ENCODE measurements around the gene FAM83D.
A peak's percentile ranks its signal among the peaks of the same experiment; 100 is the strongest.
"Not testable (repeated sequence)": the region's sequence is repeated elsewhere in the genome, so short reads cannot be mapped to it uniquely, and the experiment has no call there.

Gene FAM83D

DNA sequence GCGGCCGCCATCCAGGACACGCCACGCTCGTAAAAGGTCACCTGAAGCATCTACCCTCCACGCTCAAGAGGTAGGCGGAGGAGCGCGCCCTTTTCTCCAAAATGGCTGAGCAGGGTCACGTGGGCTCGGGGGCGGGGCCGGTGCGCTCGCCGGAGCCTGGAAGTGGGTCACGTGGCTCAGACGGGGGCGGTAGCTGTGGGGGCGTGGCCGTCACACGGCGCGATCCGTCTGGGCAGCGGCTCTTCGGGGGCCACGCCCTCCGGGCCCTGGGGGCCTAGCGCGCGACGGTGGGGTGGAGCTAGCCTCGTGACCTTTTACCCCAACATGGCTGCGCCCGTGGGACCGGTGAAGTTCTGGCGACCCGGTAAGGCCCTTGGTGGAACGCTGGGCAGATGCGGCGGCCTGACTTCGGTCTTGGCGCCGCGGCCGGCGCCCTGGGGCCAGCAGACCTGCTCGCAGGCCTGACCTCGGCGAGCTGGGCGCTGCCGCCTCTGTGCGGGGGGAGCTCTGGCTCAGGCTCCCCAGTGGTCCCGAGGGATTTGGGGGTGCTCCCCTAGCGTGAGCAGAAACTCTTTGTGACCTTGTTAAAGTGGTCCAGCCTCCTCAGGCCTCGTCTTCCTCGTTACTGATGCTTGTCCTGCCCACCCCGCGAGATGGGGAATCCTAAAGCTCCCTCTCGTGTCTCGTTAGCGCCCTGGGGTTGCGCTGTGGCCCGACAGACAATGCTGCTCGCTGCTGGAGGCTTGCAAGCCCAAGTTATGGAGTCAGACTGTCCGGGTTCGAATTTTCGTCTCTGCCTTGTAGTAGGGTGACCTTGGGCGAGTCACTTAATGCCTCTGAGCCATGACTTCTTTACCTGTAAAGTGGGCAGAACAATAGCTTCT is 36.1 kb downstream of the FAM83D start, which contains the start of gene DHX35:
DHX35 (plus strand) TSS at position 301 of the 884 bp plus-strand sequence; CDS start at position 325, 24 bp downstream.
- peak; percentile 96 to 97 for DNase-seq (ENCODE audit: low read depth in 1 of 2, low spot score in 1 of 2)

DNA sequence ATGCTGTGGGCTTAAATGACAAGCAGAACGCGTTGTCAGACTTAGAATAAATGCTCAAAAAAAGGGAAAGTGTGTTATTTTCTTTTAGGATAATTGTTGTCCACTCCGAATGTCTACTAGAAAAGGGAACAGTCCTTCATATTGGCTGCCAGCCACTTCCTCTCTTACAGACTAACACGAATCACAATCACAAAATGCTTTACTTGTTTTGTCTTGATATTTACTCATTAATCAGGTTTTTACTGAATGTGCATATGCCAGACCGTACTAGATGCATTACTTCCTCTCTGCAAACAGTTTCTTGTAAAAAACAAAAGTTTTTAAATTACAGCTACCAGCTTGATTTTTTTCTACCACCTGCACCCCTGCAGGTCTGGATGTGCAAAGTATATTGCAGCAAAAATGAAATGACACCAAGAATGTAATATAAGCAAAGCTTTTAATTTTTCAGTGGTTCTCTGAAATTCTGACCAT is 36.7 kb downstream of the FAM83D start:
- DNase-seq (ENCODE audit: low read depth in 1 of 2, low spot score in 1 of 2): no peak

DNA sequence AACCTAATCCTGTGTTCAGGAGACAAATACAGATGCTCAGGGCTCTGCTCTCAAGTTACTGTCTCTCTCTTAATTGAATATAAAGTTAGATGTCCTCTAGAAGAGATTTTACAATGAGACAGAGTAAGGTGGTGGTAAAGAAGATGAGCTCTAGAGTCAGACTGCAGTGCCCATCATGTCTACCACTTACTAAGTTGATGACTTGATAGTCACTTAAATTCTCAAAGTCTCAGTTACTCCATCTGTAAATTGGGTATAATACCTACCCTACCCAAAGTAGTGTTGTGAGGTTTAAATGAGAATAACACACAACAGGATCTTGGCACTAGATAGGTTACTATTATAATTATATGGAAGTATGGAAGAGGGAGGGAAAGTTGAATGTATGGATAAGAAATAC is 37.5 kb downstream of the FAM83D start:
- DNase-seq (ENCODE audit: low read depth in 1 of 2, low spot score in 1 of 2): no peak

DNA sequence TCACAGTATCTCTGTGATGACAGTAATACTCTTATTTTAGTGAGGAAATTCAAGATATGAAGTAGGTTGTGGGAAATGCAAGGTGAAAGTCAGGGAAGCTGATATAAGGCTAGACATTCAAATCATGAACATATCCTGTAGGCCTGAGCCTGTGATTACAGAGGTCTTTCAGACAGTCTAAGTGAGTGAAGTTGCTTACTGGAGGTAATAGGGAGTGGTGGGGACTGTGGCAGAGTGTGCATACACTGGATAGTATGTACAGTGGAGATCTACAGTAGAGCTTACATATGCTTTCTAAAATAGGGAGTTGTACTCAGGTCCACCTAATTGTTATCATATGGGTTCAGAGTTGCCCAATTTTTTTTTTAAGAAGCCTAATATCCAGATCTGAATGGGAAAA is 39.0 kb downstream of the FAM83D start:
- DNase-seq (ENCODE audit: low read depth in 1 of 2, low spot score in 1 of 2): no peak

DNA sequence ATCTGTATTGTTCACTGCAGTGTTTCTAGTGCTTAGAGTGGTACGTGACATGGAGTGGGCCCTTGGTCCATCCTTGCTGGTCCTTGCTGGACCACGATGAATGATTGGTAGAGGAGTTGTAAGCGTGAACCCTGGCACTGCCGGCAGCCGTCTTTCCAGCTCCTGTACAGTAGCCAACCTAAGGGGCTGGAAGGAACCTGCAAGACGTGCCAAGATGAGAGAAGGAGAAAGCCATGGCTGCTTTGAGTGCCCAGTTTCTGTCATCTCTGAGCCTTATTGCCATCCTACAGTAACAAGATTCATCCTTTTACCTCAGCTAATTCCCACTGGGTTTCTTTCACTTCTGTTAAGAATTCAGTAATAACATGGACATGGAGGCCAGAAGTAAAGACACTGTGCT is 41.9 kb downstream of the FAM83D start:
- no peak for DNase-seq (ENCODE audit: low read depth in 1 of 2, low spot score in 1 of 2)

- no peak for DNase-seq (ENCODE audit: low read depth in 1 of 2, low spot score in 1 of 2)
Measured at GRCh38 chr20:38969708-38970107, 43.5 kb downstream of the FAM83D start.

DNA sequence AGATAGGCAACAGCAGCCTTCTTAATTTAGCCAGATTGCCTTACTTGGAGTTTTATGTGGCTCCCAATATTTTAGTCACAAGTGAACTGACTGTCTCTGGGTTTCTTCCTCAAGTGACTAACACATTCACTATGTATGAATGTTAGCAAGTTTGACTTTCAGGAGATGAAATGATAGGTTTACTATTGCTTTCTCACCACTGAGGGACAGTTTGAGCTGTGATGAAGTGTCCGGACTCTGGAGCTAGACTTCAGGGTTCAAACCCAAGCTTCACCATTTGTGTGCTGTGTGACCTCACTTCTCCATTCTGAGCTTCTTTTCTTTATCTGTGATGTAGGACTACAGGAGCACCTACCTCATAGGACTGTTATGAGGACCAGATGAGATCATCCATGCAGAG is 44.1 kb downstream of the FAM83D start:
- no peak for DNase-seq (ENCODE audit: low read depth in 1 of 2, low spot score in 1 of 2)

- DNase-seq (ENCODE audit: low read depth in 1 of 2, low spot score in 1 of 2): no peak
Measured at GRCh38 chr20:38973107-38973506, 46.9 kb downstream of the FAM83D start.

DNA sequence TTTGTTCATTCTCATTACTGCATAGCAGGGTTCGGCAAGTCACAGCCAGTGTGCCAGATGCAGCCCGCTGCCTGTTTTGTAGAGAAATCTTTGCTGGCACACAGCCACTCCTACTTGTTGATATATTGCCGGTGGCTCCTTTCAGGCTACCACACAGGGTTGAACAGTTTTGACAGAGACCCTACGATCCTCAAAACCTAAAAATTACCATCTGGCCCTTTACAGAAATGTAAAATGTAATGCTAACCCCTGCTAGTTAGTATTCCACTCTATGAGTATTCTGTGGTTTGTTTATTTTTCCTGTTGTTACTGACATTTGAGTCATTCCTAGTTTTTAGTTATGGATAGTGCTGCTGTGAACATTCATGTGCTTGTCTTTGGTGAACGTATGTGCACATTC is 47.4 kb downstream of the FAM83D start:
- no peak for DNase-seq (ENCODE audit: low read depth in 1 of 2, low spot score in 1 of 2)

GRCh38 chr20:38975539-38976120 is 49.4 kb downstream of the FAM83D start:
- DNase-seq (ENCODE audit: low read depth in 1 of 2, low spot score in 1 of 2): no peak

DNA sequence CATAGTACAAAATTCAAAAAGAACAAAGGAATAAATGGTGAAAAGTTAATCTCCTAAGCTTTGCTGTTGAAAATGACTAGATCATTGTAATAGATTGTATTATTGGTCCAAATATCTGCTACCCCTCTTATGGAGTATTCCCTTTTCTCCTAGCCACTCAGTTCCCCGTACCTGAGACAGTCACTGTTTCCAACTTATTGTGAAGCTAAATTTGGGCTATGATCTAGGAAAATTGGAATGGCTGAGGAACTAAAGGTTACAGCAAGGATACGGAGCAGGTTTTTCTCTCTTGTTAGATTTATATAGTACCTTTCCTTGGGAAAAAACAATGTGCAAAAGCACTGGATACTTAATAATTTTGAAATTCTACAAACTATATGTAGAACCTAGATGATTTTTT is 53.2 kb downstream of the FAM83D start:
- DNase-seq (ENCODE audit: low read depth in 1 of 2, low spot score in 1 of 2): no peak

GRCh38 chr20:38979842-38980241 is 53.6 kb downstream of the FAM83D start:
- no peak for DNase-seq (ENCODE audit: low read depth in 1 of 2, low spot score in 1 of 2)

- no peak for DNase-seq (ENCODE audit: low read depth in 1 of 2, low spot score in 1 of 2)
Measured at GRCh38 chr20:38982291-38982690, 56.1 kb downstream of the FAM83D start.

DNA sequence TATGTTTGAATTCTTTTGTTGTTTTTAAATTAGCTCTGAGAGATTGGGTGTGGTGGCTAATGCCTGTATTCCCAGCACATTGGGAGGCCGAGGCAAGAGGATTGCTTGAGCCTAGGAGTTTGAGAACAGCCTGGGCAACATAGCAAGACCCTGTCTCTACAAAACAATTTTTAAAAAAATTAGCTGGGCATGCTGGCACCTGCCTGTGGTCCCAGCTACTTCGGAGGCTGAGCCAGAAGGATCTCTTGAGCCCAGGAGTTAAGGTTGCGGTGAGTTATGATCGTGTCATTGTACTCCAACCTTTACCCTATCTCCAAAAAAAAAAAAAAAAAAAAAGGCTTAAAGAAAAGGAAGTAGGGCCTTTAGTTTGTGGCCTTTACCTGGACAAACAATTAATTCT is 58.8 kb downstream of the FAM83D start:
- no peak for DNase-seq (ENCODE audit: low read depth in 1 of 2, low spot score in 1 of 2)

DNA sequence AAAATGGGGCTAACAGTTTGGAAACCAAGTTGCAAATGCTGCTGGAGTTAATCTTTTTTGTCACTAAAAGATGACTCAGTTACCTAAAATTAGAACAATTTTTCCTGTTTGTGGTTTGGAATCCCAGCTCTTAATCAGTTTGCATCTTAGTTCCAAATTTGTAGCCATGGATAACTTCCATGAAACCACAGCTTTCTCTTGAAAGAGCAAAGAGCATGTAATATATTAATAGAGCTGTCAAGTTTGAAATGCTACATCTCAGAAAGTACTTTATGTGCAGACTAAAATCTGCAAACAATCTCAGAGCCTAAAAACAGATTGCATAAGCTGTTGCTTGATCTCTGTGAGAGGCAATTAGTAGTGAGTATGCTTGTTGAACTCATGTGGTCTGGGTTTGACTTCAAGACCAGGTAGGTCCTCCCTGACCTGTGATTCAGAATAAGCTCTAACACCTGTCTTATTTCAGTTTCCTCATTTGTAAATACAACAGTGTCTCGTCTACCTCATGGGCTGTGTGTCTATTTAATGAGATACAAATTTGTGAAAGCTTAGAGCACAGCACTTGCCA is 59.5 kb downstream of the FAM83D start:
- DNase-seq (ENCODE audit: low read depth in 1 of 2, low spot score in 1 of 2): no peak

DNA sequence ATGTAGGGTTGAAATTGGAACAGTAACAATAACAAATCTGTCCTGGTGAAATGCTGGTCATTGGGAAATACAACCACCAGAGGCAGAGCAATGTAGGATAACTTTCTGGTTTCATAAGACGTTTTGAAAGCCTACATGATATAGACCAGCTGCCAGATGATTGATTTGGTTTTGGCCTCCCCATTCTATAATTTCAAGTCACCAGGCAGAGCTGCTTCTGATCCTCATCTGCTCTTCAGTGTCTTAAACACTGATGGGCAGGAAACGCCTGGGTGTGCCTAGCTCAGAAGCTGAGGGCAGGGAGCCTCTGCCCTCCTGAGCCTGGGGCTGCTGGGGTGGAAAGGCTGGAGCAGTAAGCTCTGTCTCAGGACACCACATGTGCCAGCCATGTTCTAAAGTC is 60.4 kb downstream of the FAM83D start:
- no peak for DNase-seq (ENCODE audit: low read depth in 1 of 2, low spot score in 1 of 2)

GRCh38 chr20:38987777-38988176 is 61.6 kb downstream of the FAM83D start:
- no peak for DNase-seq (ENCODE audit: low read depth in 1 of 2, low spot score in 1 of 2)

DNA sequence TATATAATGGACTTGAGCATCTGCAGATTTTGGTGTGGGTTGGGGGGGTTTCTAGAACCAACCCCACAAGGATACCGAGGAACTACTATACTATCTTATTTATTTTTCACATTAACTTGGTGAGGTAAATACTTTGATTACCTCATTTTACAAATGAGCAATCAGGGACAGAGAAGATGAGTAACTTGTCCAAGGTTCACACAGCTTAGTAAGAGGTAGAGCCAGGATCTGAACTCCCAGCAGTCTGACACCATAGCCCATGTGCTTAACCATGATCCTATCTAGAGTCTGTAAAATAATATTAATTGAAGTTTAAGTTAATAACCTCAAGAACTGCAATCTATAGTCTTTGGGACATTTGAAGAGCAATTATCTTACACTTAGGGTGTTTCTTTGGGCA is 64.5 kb downstream of the FAM83D start:
- DNase-seq (ENCODE audit: low read depth in 1 of 2, low spot score in 1 of 2): no peak

GRCh38 chr20:38991814-38992704 is 65.8 kb downstream of the FAM83D start:
- no peak for DNase-seq (ENCODE audit: low read depth in 1 of 2, low spot score in 1 of 2)

DNA sequence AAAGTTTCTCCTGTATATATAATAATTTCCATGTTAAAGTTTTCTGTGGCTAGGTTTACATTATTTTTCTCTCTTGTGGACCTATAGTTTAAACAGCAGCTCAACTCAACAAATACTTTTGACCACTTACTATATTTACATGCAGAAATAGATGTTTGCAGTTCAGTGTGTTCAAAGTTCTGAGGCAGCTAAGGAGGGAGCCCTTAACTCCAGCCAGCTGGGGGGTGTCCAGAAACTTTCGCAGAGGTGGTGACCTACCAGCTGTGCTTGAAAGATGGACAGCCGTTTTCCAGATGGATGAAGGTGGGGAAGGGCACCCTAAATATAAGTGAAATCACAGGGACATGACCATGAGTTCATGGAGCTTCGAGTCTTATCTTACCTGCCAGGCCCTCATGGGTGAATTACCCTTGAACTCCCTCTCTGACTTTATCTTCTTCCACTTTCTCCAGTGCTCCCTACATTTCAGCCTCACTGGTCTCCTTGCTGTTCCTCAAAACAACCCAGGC is 69.4 kb downstream of the FAM83D start:
- DNase-seq (ENCODE audit: low read depth in 1 of 2, low spot score in 1 of 2): no peak

DNA sequence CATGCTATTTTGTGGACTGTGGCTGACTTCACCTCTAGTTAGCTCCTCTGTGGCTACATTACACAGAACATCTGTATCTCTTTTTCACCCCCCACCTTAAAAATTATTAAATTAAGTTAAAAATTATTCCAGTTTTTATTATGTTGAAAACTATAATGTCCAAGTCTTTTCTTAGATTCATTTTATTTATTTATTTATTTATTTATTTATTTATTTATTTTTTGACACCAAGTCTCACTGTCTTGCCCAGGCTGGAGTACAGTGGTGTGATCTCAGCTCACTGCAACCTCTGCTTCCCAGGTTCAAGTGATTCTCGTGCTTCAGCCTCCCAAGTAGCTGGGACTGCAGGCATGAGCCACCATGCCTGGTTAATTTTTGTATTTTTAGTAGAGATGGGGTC is 70.6 kb downstream of the FAM83D start:
- not testable (repeated sequence) for DNase-seq (ENCODE audit: low read depth in 1 of 2, low spot score in 1 of 2)
